HEK293 (cell line): ENCODE results near the gene NEGR1.

Experiments used
- CTCF ChIA-PET: fragments of 350-600 bp; formaldehyde crosslinking; extraction: SDS; loops from one replicate; lab custom pipeline; 2021; ENCODE audit warnings: antibody characterized with exemption; lab: Yijun Ruan, JAX
- POLR2A ChIA-PET: fragments of 300-600 bp; formaldehyde crosslinking; extraction: SDS; loops from one replicate; lab custom pipeline; 2020; ENCODE audit warnings: antibody characterized with exemption, inconsistent platforms; lab: Yijun Ruan, JAX
- H3K27ac ChIP-seq: fragments of 200-500 bp; sonication (Bioruptor generic); 2 replicates; pipeline ENCODE4 v1.5.1; 2014; ENCODE audit warnings: low read depth, low read length, control low read depth, inconsistent platforms; ENCODE audit errors: extremely low read depth
- H3K36me3 ChIP-seq, 2 experiments: fragments of 200-500 bp in 1 of 2; sonication (Bioruptor generic) in 1 of 2; 1 replicate in 1 of 2; 2 replicates in 1 of 2; pipeline ENCODE4 v1.5.1; 2014 to 2017; ENCODE audit warnings: inconsistent platforms in 2 of 2, low read length in 2 of 2; ENCODE audit not compliant: control insufficient read depth in 2 of 2, insufficient read depth in 1 of 2
- H3K4me1 ChIP-seq: fragments of 200-500 bp; sonication (Bioruptor generic); 2 replicates; pipeline ENCODE4 v1.5.1; 2014; ENCODE audit warnings: mild to moderate bottlenecking, low read length, inconsistent platforms; ENCODE audit not compliant: control insufficient read depth, insufficient read depth
- H3K4me3 ChIP-seq: 2 replicates; pipeline ENCODE4 v1.5.1; 2011; ENCODE audit warnings: low read depth, mild to moderate bottlenecking, control low read depth, low read length, moderate library complexity
- H3K9me3 ChIP-seq: fragments of 200-500 bp; sonication (Bioruptor generic); 2 replicates; pipeline ENCODE4 v1.5.1; 2014; ENCODE audit warnings: low read depth, low read length, inconsistent platforms; ENCODE audit not compliant: control insufficient read depth, insufficient read depth
- KLF10 ChIP-seq: fragments of 450-650 bp; IDR thresholded peaks from 2 replicates; pipeline ENCODE4 v1.5.1; 2018; ENCODE audit warnings: missing biosample characterization, mild to moderate bottlenecking, missing genetic modification characterization
- MYNN ChIP-seq: fragments of 450-650 bp; formaldehyde crosslinking; IDR thresholded peaks from 2 replicates; pipeline ENCODE4 v1.5.1; 2016; ENCODE audit warnings: missing biosample characterization, missing genetic modification characterization, borderline replicate concordance
- TRIM28 ChIP-seq: IDR thresholded peaks from 2 replicates; pipeline ENCODE4 v1.6.1; 2011; ENCODE audit warnings: low read length, control low read depth, borderline replicate concordance
- ZFHX2 ChIP-seq: fragments of 450-650 bp; formaldehyde crosslinking; conservative IDR thresholded peaks from 2 replicates; pipeline ENCODE4 v1.5.1; 2016; ENCODE audit warnings: missing biosample characterization, missing genetic modification characterization
- ZNF140 ChIP-seq: fragments of 450-650 bp; formaldehyde crosslinking; IDR thresholded peaks from 2 replicates; pipeline ENCODE4 v1.5.1; 2016; ENCODE audit warnings: missing biosample characterization, missing genetic modification characterization
- ZNF174 ChIP-seq: fragments of 450-650 bp; formaldehyde crosslinking; IDR thresholded peaks from 2 replicates; pipeline ENCODE4 v1.5.0; 2017; ENCODE audit warnings: missing biosample characterization, mild to moderate bottlenecking, missing genetic modification characterization
- ZNF214 ChIP-seq: fragments of 450-650 bp; formaldehyde crosslinking; IDR thresholded peaks from 2 replicates; pipeline ENCODE4 v1.5.1; 2017; ENCODE audit warnings: missing biosample characterization, mild to moderate bottlenecking, missing genetic modification characterization, borderline replicate concordance
- ZNF24 ChIP-seq: fragments of 450-650 bp; formaldehyde crosslinking; IDR thresholded peaks from 2 replicates; pipeline ENCODE4 v1.5.1; 2016; ENCODE audit warnings: missing biosample characterization, missing genetic modification characterization
- ZNF341 ChIP-seq: fragments of 450-650 bp; formaldehyde crosslinking; IDR thresholded peaks from 2 replicates; pipeline ENCODE4; 2016; ENCODE audit warnings: low read depth, missing biosample characterization, missing genetic modification characterization
- ZNF37A ChIP-seq: fragments of 450-650 bp; IDR thresholded peaks from 2 replicates; pipeline ENCODE4 v1.5.1; 2018; ENCODE audit warnings: missing biosample characterization, missing genetic modification characterization
- ZNF426 ChIP-seq: fragments of 450-650 bp; formaldehyde crosslinking; IDR thresholded peaks from 2 replicates; pipeline ENCODE4 v1.5.1; 2017; ENCODE audit warnings: missing biosample characterization, missing genetic modification characterization, mild to moderate bottlenecking, inconsistent platforms, moderate library complexity
- ZNF510 ChIP-seq: fragments of 450-650 bp; formaldehyde crosslinking; IDR thresholded peaks from 2 replicates; pipeline ENCODE4 v1.5.1; 2018; ENCODE audit warnings: mild to moderate bottlenecking, missing genetic modification characterization, missing biosample characterization; ENCODE audit not compliant: insufficient replicate concordance
- ZNF555 ChIP-seq: fragments of 450-650 bp; formaldehyde crosslinking; conservative IDR thresholded peaks from 2 replicates; pipeline ENCODE4 v1.5.1; 2017; ENCODE audit warnings: missing biosample characterization, mild to moderate bottlenecking, missing genetic modification characterization, inconsistent platforms
- ZNF560 ChIP-seq: fragments of 450-650 bp; formaldehyde crosslinking; IDR thresholded peaks from 2 replicates; pipeline ENCODE4 v1.5.1; 2017; ENCODE audit warnings: missing biosample characterization, missing genetic modification characterization, borderline replicate concordance
- ZNF76 ChIP-seq: fragments of 450-650 bp; formaldehyde crosslinking; IDR thresholded peaks from 2 replicates; pipeline ENCODE4; 2016; ENCODE audit warnings: low read depth, missing biosample characterization, missing genetic modification characterization, borderline replicate concordance
- ZXDB ChIP-seq: fragments of 450-650 bp; formaldehyde crosslinking; IDR thresholded peaks from 2 replicates; pipeline ENCODE4 v1.5.1; 2016; ENCODE audit warnings: missing biosample characterization, missing genetic modification characterization
- TF ChIP-seq, protein P1 (sequence below): fragments of 450-650 bp; IDR thresholded peaks from 2 replicates; pipeline ENCODE4 v1.5.1; 2018; ENCODE audit warnings: missing biosample characterization, missing genetic modification characterization
- TF ChIP-seq, protein P2 (sequence below): fragments of 450-650 bp; formaldehyde crosslinking; conservative IDR thresholded peaks from 2 replicates; pipeline ENCODE4 v1.5.1; 2016; ENCODE audit warnings: low read depth, missing biosample characterization, missing genetic modification characterization
- TF ChIP-seq, protein P3 (sequence below): fragments of 450-650 bp; formaldehyde crosslinking; IDR thresholded peaks from 2 replicates; pipeline ENCODE4 v1.5.1; 2016; ENCODE audit warnings: missing biosample characterization, missing genetic modification characterization
- TF ChIP-seq, protein P4 (sequence below): fragments of 450-650 bp; formaldehyde crosslinking; IDR thresholded peaks from 2 replicates; pipeline ENCODE4 v1.5.1; 2016; ENCODE audit warnings: missing biosample characterization, missing genetic modification characterization

NEGR1 gene

DNA sequence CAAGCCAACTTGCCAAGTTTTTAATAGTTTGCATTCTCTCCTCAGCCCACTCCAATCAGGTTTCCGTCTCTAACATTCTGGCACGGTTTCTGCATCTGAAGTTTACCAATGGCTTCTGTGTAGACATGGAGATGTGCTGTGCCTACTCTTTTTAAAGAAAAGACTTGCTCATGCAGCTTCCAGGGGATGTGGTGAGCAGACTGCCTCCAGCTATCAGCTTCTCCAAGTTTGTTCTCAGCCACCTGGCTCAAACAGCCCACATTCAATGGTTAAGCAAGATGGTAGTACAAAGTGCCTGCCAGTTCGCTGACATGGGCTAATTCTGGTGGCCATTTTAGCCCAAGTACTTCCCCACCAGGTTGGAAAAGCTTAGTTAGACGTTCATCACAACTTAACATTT, 465.3 kb downstream of the NEGR1 start:
- Histone ChIP-seq H3K4me3 (no peak overlapping the region), H3K27ac (no peak overlapping the region), H3K4me1 (no peaks in the 10 kb centered on the region), H3K36me3 (no peaks in the 10 kb centered on the region), H3K9me3 (no peaks in the 10 kb centered on the region)
- TF ChIP-seq ZNF510 (tag by site-specific recombination) (no peak), ZNF555 (tag by site-specific recombination) (no peak), ZNF37A (tag by site-specific recombination) (no peak), ZNF174 (tag by site-specific recombination) (no peak), ZNF341 (tag by site-specific recombination) (no peak), ZNF214 (tag by site-specific recombination) (no peak), ZXDB (no peak), ZNF76 (tag by site-specific recombination) (no peak), ZNF560 (tag by site-specific recombination) (no peak), ZNF426 (tag by site-specific recombination) (no peak), KLF10 (no peak), ZFHX2 (no peak), ZNF140 (no peak), TRIM28 (no peak)
- TF ChIP-seq, protein P1, sequence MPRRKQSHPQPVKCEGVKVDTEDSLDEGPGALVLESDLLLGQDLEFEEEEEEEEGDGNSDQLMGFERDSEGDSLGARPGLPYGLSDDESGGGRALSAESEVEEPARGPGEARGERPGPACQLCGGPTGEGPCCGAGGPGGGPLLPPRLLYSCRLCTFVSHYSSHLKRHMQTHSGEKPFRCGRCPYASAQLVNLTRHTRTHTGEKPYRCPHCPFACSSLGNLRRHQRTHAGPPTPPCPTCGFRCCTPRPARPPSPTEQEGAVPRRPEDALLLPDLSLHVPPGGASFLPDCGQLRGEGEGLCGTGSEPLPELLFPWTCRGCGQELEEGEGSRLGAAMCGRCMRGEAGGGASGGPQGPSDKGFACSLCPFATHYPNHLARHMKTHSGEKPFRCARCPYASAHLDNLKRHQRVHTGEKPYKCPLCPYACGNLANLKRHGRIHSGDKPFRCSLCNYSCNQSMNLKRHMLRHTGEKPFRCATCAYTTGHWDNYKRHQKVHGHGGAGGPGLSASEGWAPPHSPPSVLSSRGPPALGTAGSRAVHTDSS (tag by site-specific recombination): no peak
- TF ChIP-seq, protein P2, sequence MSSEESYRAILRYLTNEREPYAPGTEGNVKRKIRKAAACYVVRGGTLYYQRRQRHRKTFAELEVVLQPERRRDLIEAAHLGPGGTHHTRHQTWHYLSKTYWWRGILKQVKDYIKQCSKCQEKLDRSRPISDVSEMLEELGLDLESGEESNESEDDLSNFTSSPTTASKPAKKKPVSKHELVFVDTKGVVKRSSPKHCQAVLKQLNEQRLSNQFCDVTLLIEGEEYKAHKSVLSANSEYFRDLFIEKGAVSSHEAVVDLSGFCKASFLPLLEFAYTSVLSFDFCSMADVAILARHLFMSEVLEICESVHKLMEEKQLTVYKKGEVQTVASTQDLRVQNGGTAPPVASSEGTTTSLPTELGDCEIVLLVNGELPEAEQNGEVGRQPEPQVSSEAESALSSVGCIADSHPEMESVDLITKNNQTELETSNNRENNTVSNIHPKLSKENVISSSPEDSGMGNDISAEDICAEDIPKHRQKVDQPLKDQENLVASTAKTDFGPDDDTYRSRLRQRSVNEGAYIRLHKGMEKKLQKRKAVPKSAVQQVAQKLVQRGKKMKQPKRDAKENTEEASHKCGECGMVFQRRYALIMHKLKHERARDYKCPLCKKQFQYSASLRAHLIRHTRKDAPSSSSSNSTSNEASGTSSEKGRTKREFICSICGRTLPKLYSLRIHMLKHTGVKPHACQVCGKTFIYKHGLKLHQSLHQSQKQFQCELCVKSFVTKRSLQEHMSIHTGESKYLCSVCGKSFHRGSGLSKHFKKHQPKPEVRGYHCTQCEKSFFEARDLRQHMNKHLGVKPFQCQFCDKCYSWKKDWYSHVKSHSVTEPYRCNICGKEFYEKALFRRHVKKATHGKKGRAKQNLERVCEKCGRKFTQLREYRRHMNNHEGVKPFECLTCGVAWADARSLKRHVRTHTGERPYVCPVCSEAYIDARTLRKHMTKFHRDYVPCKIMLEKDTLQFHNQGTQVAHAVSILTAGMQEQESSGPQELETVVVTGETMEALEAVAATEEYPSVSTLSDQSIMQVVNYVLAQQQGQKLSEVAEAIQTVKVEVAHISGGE: no peak
- TF ChIP-seq, protein P3, sequence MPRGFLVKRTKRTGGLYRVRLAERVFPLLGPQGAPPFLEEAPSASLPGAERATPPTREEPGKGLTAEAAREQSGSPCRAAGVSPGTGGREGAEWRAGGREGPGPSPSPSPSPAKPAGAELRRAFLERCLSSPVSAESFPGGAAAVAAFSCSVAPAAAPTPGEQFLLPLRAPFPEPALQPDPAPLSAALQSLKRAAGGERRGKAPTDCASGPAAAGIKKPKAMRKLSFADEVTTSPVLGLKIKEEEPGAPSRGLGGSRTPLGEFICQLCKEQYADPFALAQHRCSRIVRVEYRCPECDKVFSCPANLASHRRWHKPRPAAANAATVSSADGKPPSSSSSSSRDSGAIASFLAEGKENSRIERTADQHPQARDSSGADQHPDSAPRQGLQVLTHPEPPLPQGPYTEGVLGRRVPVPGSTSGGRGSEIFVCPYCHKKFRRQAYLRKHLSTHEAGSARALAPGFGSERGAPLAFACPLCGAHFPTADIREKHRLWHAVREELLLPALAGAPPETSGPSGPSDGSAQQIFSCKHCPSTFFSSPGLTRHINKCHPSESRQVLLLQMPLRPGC (tag by site-specific recombination): no peak
- POLR2A ChIA-PET: no interaction called here
- CTCF ChIA-PET: no interaction called here

DNA sequence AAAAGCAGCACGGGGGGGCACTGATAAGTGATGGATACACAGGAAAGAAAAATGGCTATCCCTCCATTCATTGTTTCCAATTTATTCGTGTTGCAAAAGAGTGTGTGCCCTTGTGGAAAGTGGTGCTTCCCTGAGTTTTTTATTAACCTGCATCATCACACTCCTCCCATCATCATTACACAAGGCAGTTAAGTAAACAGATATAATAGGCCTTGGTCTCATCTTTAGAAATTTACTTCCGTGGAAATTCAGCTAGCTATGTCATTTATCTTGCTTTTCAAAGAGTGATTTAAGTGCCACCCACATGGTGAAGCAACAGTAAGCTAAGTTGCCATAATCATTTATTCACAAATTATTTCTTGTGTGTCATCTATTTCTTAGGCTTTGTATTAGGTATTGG, 473.3 kb downstream of the NEGR1 start:
- ChIA-PET CTCF (interaction anchor here (0.7 kb wide), 1 partner anchor 110 kb away, joined by 5 read pairs; no protein-coding TSS in a partner anchor), POLR2A (no interaction called here)
- no peaks in the 10 kb centered on the region for H3K9me3 ChIP-seq
- no peak overlapping the region for H3K27ac ChIP-seq
- H3K4me3 ChIP-seq: no peak overlapping the region
- no peaks in the 10 kb centered on the region for H3K36me3 ChIP-seq
- TF ChIP-seq ZNF140 (no peak), MYNN (tag by site-specific recombination) (no peak), ZNF24 (no peak), ZNF76 (tag by site-specific recombination) (no peak), ZNF214 (tag by site-specific recombination) (no peak), ZNF510 (tag by site-specific recombination) (no peak)
- TF ChIP-seq, protein P4, sequence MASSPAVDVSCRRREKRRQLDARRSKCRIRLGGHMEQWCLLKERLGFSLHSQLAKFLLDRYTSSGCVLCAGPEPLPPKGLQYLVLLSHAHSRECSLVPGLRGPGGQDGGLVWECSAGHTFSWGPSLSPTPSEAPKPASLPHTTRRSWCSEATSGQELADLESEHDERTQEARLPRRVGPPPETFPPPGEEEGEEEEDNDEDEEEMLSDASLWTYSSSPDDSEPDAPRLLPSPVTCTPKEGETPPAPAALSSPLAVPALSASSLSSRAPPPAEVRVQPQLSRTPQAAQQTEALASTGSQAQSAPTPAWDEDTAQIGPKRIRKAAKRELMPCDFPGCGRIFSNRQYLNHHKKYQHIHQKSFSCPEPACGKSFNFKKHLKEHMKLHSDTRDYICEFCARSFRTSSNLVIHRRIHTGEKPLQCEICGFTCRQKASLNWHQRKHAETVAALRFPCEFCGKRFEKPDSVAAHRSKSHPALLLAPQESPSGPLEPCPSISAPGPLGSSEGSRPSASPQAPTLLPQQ (tag by site-specific recombination): no peak
- H3K4me1 ChIP-seq: no peaks in the 10 kb centered on the region
